ENCODE results near the gene USP9X. TPM values are rescaled to one million over a fixed set of nuclear protein-coding genes. Genes with fewer than 3 reads are reported as not detected.
A peak's percentile ranks its signal among the peaks of the same experiment; 100 is the strongest.

USP9X gene
- total and polyA plus RNA-seq, 9 of the 15 experiments (the other 6 are each of a cell fraction or from before 2014, with no cell fraction given), result 10.9 to 47.8 (median 29.5) TPM

- 0 out of 2 replicates have a peak, but pooled peaks have one; percentile 15 for TF ChIP-seq TFAP4 (CRISPR knock-in tag; IDR thresholded peaks at IDR 0.05; ENCODE audit: borderline replicate concordance)
- TF ChIP-seq ZBTB26 (CRISPR knock-in tag; IDR thresholded peaks at IDR 0.05), result no peak
- no peak for TF ChIP-seq SNAPC5 (CRISPR knock-in tag; IDR thresholded peaks at IDR 0.05)
- no peak for TF ChIP-seq GABPB1 (CRISPR knock-in tag; IDR thresholded peaks at IDR 0.05)
- TF ChIP-seq NR1H2 (CRISPR knock-in tag; IDR thresholded peaks at IDR 0.05), result no peak
- TF ChIP-seq MCM3 (IDR thresholded peaks at IDR 0.05), result no peak
- peak; percentile 78 for TF ChIP-seq ZNF263 (CRISPR knock-in tag; IDR thresholded peaks at IDR 0.05; ENCODE audit: borderline replicate concordance)
- TF ChIP-seq ZBTB43 (CRISPR knock-in tag; IDR thresholded peaks at IDR 0.05), result no peak
- no peak for TF ChIP-seq SAFB2 (IDR thresholded peaks at IDR 0.05; ENCODE audit: borderline replicate concordance, low read depth, low read length, severe bottlenecking)
- no peak for TF ChIP-seq E2F3 (CRISPR knock-in tag; IDR thresholded peaks at IDR 0.05)
- TF ChIP-seq PURB (CRISPR knock-in tag; IDR thresholded peaks at IDR 0.05; ENCODE audit: low read depth), result no peak
- no peak for TF ChIP-seq SMARCC2 (IDR thresholded peaks at IDR 0.05; ENCODE audit: low read depth)
- no peak for TF ChIP-seq ZNF318 (IDR thresholded peaks at IDR 0.05; ENCODE audit: borderline replicate concordance in 1 of 2, low read depth in 1 of 2)
- TF ChIP-seq POLR3G (IDR thresholded peaks at IDR 0.05; ENCODE audit: extremely low read depth, insufficient read length, insufficient replicate concordance), result no peak
- TF ChIP-seq YBX1 (IDR thresholded peaks at IDR 0.05), result no peak
Observed at GRCh38 chrX:41275661-41276609, 190.7 kb downstream of the USP9X start (continued).
